HepG2 (cell line): Measurements from ENCODE around the gene AKTIP. TPM values are rescaled to one million over a fixed set of nuclear protein-coding genes. Genes with fewer than 3 reads are reported as not detected.

ENCODE experiments used
- AGO1 ChIP-seq: fragments of 200-400 bp; formaldehyde crosslinking; IDR thresholded peaks from 2 replicates; pipeline ENCODE4 v1.6.1; 2017; ENCODE audit warnings: mild to moderate bottlenecking, low read depth, low read length, moderate library complexity; ENCODE audit not compliant: poor library complexity, severe bottlenecking
- ATF7-NPFF ChIP-seq: sonication (generic); formaldehyde crosslinking; IDR thresholded peaks from 2 replicates; pipeline ENCODE4 v1.8.1; 2023; ENCODE audit warnings: mild to moderate bottlenecking, low read depth, missing genetic modification reagents, moderate library complexity
- FOSL2 ChIP-seq: sonication (generic); formaldehyde crosslinking; IDR thresholded peaks from 2 replicates; pipeline ENCODE4 v1.4.0; 2020; ENCODE audit warnings: missing genetic modification reagents
- GATAD2A ChIP-seq: IDR thresholded peaks from 2 replicates; pipeline ENCODE4 v1.6.1; 2016
- KDM1A ChIP-seq: IDR thresholded peaks from 2 replicates; pipeline ENCODE4 v1.6.1; 2016; ENCODE audit warnings: missing compliant biosample characterization
- KMT2B ChIP-seq: IDR thresholded peaks from 2 replicates; pipeline ENCODE4 v1.6.1; 2016; ENCODE audit warnings: missing genetic modification reagents, missing compliant biosample characterization
- LRRFIP1 ChIP-seq: sonication (generic); formaldehyde crosslinking; conservative IDR thresholded peaks from 2 replicates; pipeline ENCODE4 v1.4.0; 2020; ENCODE audit warnings: missing genetic modification reagents
- NONO ChIP-seq, 2 experiments: fragments of 450-650 bp in 1 of 2; sonication (generic) in 1 of 2; formaldehyde crosslinking in 1 of 2; IDR thresholded peaks in 1 of 2; conservative IDR thresholded peaks in 1 of 2; 2 replicates each; pipeline versions ENCODE4 v1.6.1 to v1.8.0; 2017 to 2022; ENCODE audit warnings: mild to moderate bottlenecking in 1 of 2, missing genetic modification reagents in 1 of 2, moderate library complexity in 1 of 2
- NRL ChIP-seq: sonication (generic); formaldehyde crosslinking; IDR thresholded peaks from 2 replicates; pipeline ENCODE4 v1.5.0; 2020; ENCODE audit warnings: missing genetic modification reagents, mild to moderate bottlenecking, moderate library complexity, borderline replicate concordance
- PAWR ChIP-seq: sonication (generic); formaldehyde crosslinking; IDR thresholded peaks from 2 replicates; pipeline ENCODE4 v1.4.0; 2020; ENCODE audit warnings: missing genetic modification reagents, mild to moderate bottlenecking, borderline replicate concordance
- POGK ChIP-seq: sonication (generic); formaldehyde crosslinking; conservative IDR thresholded peaks from 2 replicates; pipeline ENCODE4 v1.8.0; 2022; ENCODE audit warnings: mild to moderate bottlenecking, moderate library complexity, missing genetic modification reagents
- ZKSCAN8 ChIP-seq: IDR thresholded peaks from 2 replicates; pipeline ENCODE4 v1.6.1; 2016; ENCODE audit warnings: borderline replicate concordance, missing genetic modification reagents, missing compliant biosample characterization
- ZMAT5 ChIP-seq: sonication (generic); formaldehyde crosslinking; IDR thresholded peaks from 2 replicates; pipeline ENCODE4 v1.5.0; 2020; ENCODE audit warnings: mild to moderate bottlenecking, low read depth, missing genetic modification reagents, borderline replicate concordance
- ZNF101 ChIP-seq: sonication (generic); formaldehyde crosslinking; IDR thresholded peaks from 2 replicates; pipeline ENCODE4 v1.4.0; 2020; ENCODE audit warnings: mild to moderate bottlenecking, low read depth, missing genetic modification reagents, borderline replicate concordance
- ZNF333 ChIP-seq: sonication (generic); formaldehyde crosslinking; IDR thresholded peaks from 2 replicates; pipeline ENCODE4 v1.4.0; 2020; ENCODE audit warnings: mild to moderate bottlenecking, missing genetic modification reagents, borderline replicate concordance
- ZNF547 ChIP-seq: sonication (generic); formaldehyde crosslinking; IDR thresholded peaks from 2 replicates; pipeline ENCODE4 v1.5.1; 2020; ENCODE audit warnings: mild to moderate bottlenecking, missing genetic modification reagents
- ZNF563 ChIP-seq: sonication (generic); formaldehyde crosslinking; IDR thresholded peaks from 2 replicates; pipeline ENCODE4 v1.8.0; 2022; ENCODE audit warnings: mild to moderate bottlenecking, moderate library complexity, missing genetic modification reagents
- ZNF740 ChIP-seq: sonication (generic); formaldehyde crosslinking; IDR thresholded peaks from 2 replicates; pipeline ENCODE4 v1.4.0; 2020; ENCODE audit warnings: missing genetic modification reagents
- polyA plus RNA-seq, 8 experiments: library from polyadenylated mRNA; depleted of rRNA in 3 of 8; stranded (reverse) in 7 of 8; unstranded in 1 of 8; fragments of >200 nt; fragmentation: Illumina TruSeq in 4 of 8; extraction: Trizol in 4 of 8; gene quantifications; 2 replicates each; pipeline versions ENCODE4 v1.2.1 to v1.2.3, GENCODE V29; 2011 to 2016; ENCODE audit warnings: low read depth in 4 of 8, missing spikeins in 1 of 8, mixed read lengths in 1 of 8; ENCODE audit not compliant: insufficient read depth in 1 of 8
- total RNA-seq, 5 experiments: library from RNA; depleted of rRNA; stranded (reverse); fragments of >200 nt; fragmentation: Illumina TruSeq; extraction: Trizol; gene quantifications; 2 replicates each; pipeline ENCODE4 v1.2.3, GENCODE V29; 2016; ENCODE audit warnings: low read depth in 1 of 5
- TF ChIP-seq, protein P1 (sequence below): sonication (generic); formaldehyde crosslinking; IDR thresholded peaks from 2 replicates; pipeline ENCODE4 v1.4.0; 2020; ENCODE audit warnings: mild to moderate bottlenecking, low read depth, missing genetic modification reagents
- TF ChIP-seq, protein P2 (sequence below): sonication (generic); formaldehyde crosslinking; conservative IDR thresholded peaks from 2 replicates; pipeline ENCODE4 v1.8.1; 2023; ENCODE audit warnings: missing genetic modification reagents

AKTIP gene
- total and polyA plus RNA-seq, 2 of the 13 experiments (the other 11 are each of a cell fraction or from before 2014, with no cell fraction given), result 28.8 to 49.0 TPM

DNA sequence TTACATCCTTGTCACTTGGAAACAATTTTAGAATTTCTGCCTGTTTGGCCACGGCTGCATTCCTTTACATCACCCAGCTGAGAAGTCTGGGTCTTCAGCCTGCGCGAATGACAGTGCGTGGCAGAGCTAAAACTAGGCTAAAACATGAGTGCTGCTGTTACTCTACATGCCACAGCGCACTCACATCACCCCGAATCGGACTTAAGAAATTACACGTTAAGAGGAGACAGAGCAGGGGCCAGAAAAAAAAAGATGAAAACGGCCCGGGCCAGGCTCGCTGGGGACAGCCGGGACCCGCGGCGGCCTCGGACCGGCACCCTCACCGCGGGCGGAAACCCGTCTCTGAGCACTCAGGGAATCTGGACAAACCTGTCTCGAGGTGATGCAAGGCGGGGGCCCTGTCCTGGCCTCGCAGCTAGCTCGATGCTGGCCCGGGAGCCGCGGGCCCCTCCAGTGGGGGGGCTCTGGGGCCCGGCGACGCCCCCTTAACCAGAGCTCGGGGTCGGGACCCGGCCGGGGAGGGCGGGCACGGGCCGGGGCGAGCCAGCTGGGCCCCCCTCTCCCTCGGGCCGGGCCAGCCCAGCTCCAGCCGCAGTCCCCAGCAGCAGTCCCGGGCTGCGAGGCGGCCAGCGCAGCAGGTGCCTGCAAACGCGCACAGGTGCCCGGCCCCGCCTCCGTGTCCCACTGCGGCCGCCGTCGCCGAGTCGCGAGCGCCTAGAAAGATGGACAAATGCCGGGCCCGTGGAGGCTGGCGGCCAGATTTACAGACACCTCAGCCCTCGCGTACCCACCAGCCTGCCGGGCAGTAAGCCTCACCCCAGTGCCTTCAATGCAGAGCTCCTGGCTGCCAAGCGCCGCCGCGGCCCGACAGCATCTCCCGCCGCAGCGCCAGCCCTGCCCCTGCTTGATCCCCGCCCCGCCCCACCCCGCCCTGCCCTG lies at the start of gene AKTIP (continued):
- TF ChIP-seq, protein P1, sequence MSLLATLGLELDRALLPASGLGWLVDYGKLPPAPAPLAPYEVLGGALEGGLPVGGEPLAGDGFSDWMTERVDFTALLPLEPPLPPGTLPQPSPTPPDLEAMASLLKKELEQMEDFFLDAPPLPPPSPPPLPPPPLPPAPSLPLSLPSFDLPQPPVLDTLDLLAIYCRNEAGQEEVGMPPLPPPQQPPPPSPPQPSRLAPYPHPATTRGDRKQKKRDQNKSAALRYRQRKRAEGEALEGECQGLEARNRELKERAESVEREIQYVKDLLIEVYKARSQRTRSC (CRISPR knock-in tag), result 0 out of 2 replicates have a peak, but pooled peaks have one; percentile 63
- TF ChIP-seq NRL (no peak), ZKSCAN8 (CRISPR knock-in tag) (no peak), ZNF547 (CRISPR knock-in tag) (no peak), AGO1 (peak; percentile 57), FOSL2 (CRISPR knock-in tag) (no peak), LRRFIP1 (CRISPR knock-in tag) (no peak), ZNF563 (peak; percentile 92), ZNF101 (CRISPR knock-in tag) (0 out of 2 replicates have a peak, but pooled peaks have one; percentile 10), KMT2B (CRISPR knock-in tag) (peak; percentile 54; the same call in 1 of the 2 replicates), ATF7-NPFF (CRISPR knock-in tag) (peak; percentile 80), ZNF740 (CRISPR knock-in tag) (peak; percentile 91), POGK (CRISPR knock-in tag) (peak; percentile 34; the same call in 1 of the 2 replicates), PAWR (CRISPR knock-in tag) (peak; percentile 69; the same call in 1 of the 2 replicates), GATAD2A (CRISPR knock-in tag) (peak; percentile 22; the same call in 1 of the 2 replicates), NONO (IDR thresholded peaks at IDR 0.05) (no peak), NONO (CRISPR knock-in tag; conservative IDR thresholded peaks at IDR 0.05) (peak; percentile 7; the same call in 1 of the 2 replicates), ZMAT5 (CRISPR knock-in tag) (no peak), KDM1A (CRISPR knock-in tag) (no peak), ZNF333 (CRISPR knock-in tag) (0 out of 2 replicates have a peak, but pooled peaks have one; percentile 45)
- TF ChIP-seq, protein P2, sequence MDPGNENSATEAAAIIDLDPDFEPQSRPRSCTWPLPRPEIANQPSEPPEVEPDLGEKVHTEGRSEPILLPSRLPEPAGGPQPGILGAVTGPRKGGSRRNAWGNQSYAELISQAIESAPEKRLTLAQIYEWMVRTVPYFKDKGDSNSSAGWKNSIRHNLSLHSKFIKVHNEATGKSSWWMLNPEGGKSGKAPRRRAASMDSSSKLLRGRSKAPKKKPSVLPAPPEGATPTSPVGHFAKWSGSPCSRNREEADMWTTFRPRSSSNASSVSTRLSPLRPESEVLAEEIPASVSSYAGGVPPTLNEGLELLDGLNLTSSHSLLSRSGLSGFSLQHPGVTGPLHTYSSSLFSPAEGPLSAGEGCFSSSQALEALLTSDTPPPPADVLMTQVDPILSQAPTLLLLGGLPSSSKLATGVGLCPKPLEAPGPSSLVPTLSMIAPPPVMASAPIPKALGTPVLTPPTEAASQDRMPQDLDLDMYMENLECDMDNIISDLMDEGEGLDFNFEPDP (CRISPR knock-in tag), result no peak
